IMR-90 (cell line): ENCODE data around the gene SMIM44. TPM values are rescaled to one million over a fixed set of nuclear protein-coding genes. Genes with fewer than 3 reads are reported as not detected.

Experiments
- ATAC-seq: fragments of 200-7000 bp; cut with Tn5 transposase; 2 replicates; pipeline ENCODE4 v1.9.1; 2020; ENCODE audit warnings: low read depth, mild to moderate bottlenecking, moderate library complexity
- BruUV-seq: library from RNA; stranded (reverse); fragments of 400-500 nt; replicated peaks from 2 replicates; lab custom pipeline; 2021; lab: Mats Ljungman, UMichigan
- CTCF ChIA-PET: fragments of 300-600 bp; formaldehyde crosslinking; extraction: SDS; loops from one replicate; lab custom pipeline; 2021; ENCODE audit warnings: antibody characterized with exemption; lab: Yijun Ruan, JAX
- POLR2A ChIA-PET: fragments of 300-600 bp; sonication (Branson Sonifier 250); formaldehyde crosslinking; loops from one replicate; lab custom pipeline; 2022; ENCODE audit warnings: antibody characterized with exemption; ENCODE audit not compliant: unreplicated experiment; lab: Charles Lee
- DNase-seq: peaks from one replicate; pipeline ENCODE4 v3.0.0; 2013
- H2AFZ ChIP-seq: replicated peaks from 2 replicates; pipeline ENCODE3; 2013; ENCODE audit warnings: low read length, mild to moderate bottlenecking; ENCODE audit not compliant: poor library complexity
- H2AK5ac ChIP-seq: 2 replicates; pipeline ENCODE4 v1.6.1; 2013; ENCODE audit warnings: low read depth, low read length, inconsistent platforms
- H2AK9ac ChIP-seq: replicated peaks from 2 replicates; pipeline ENCODE3; 2013; ENCODE audit warnings: mild to moderate bottlenecking, low read depth, low read length, moderate library complexity; ENCODE audit not compliant: poor library complexity
- H2BK120ac ChIP-seq: 2 replicates; pipeline ENCODE4 v1.6.1; 2013; ENCODE audit warnings: low read depth, low read length, inconsistent platforms
- H2BK15ac ChIP-seq: 3 replicates; pipeline ENCODE4 v1.6.1; 2013; ENCODE audit warnings: low read depth, low read length, inconsistent platforms
- H2BK20ac ChIP-seq: 2 replicates; pipeline ENCODE4 v1.6.1; 2013; ENCODE audit warnings: low read depth, mild to moderate bottlenecking, inconsistent platforms, low read length, moderate library complexity
- H2BK5ac ChIP-seq: 2 replicates; pipeline ENCODE4 v1.6.1; 2013; ENCODE audit warnings: mild to moderate bottlenecking, low read depth, low read length, inconsistent platforms; ENCODE audit not compliant: poor library complexity, severe bottlenecking
- H3K14ac ChIP-seq: replicated peaks from 2 replicates; pipeline ENCODE4 v1.6.1; 2013; ENCODE audit warnings: low read depth, low read length, inconsistent platforms
- H3K18ac ChIP-seq: 2 replicates; pipeline ENCODE4 v1.6.1; 2013; ENCODE audit warnings: low read depth, low read length, control low read depth
- H3K23ac ChIP-seq: 2 replicates; pipeline ENCODE4 v1.6.1; 2013; ENCODE audit warnings: low read depth, low read length, inconsistent platforms
- H3K27ac ChIP-seq: 2 replicates; pipeline ENCODE4 v1.5.1; 2013; ENCODE audit warnings: mild to moderate bottlenecking, control low read depth, low read length; ENCODE audit not compliant: insufficient read depth
- H3K27me3 ChIP-seq: 2 replicates; pipeline ENCODE4 v1.6.1; 2013; ENCODE audit warnings: low read length; ENCODE audit not compliant: control insufficient read depth, insufficient read depth
- H3K36me3 ChIP-seq: 2 replicates; pipeline ENCODE4 v1.6.1; 2013; ENCODE audit warnings: low read length, mixed read lengths; ENCODE audit not compliant: control insufficient read depth, insufficient read depth
- H3K4ac ChIP-seq: 2 replicates; pipeline ENCODE4 v1.6.1; 2013; ENCODE audit warnings: low read depth, low read length, inconsistent platforms
- H3K4me1 ChIP-seq: 2 replicates; pipeline ENCODE4 v1.6.1; 2013; ENCODE audit warnings: low read length, mixed read lengths; ENCODE audit not compliant: control insufficient read depth, insufficient read depth
- H3K4me2 ChIP-seq: 2 replicates; pipeline ENCODE4 v1.6.1; 2013; ENCODE audit warnings: low read depth, mild to moderate bottlenecking, control low read depth, low read length, moderate library complexity
- H3K4me3 ChIP-seq: 2 replicates; pipeline ENCODE4 v1.5.1; 2013; ENCODE audit warnings: low read depth, mild to moderate bottlenecking, control low read depth, low read length, moderate library complexity; ENCODE audit not compliant: insufficient read depth
- H3K56ac ChIP-seq: 2 replicates; pipeline ENCODE4 v1.6.1; 2013; ENCODE audit warnings: low read length, inconsistent platforms; ENCODE audit not compliant: insufficient read depth; ENCODE audit errors: extremely low read depth
- H3K79me1 ChIP-seq, 2 experiments: 2 replicates each; pipeline ENCODE4 v1.6.1; 2013; ENCODE audit warnings: low read length in 2 of 2, inconsistent platforms in 1 of 2, low read depth in 1 of 2
- H3K9ac ChIP-seq: 2 replicates; pipeline ENCODE4 v1.6.1; 2013; ENCODE audit warnings: low read depth, low read length, control low read depth
- H3K9me1 ChIP-seq: 2 replicates; pipeline ENCODE4 v1.6.1; 2013; ENCODE audit warnings: low read length, inconsistent platforms; ENCODE audit not compliant: insufficient read depth
- H3K9me3 ChIP-seq: 2 replicates; pipeline ENCODE4 v1.6.1; 2013; ENCODE audit warnings: low read length; ENCODE audit not compliant: control insufficient read depth, insufficient read depth
- H4K20me1 ChIP-seq: 2 replicates; pipeline ENCODE4 v1.6.1; 2013; ENCODE audit warnings: low read length, inconsistent platforms; ENCODE audit not compliant: insufficient read depth
- H4K5ac ChIP-seq: 2 replicates; pipeline ENCODE4 v1.6.1; 2013; ENCODE audit warnings: mild to moderate bottlenecking, low read depth, low read length, control low read depth
- H4K8ac ChIP-seq, 2 experiments: 2 replicates each; pipeline ENCODE4 v1.6.1; 2013; ENCODE audit warnings: low read depth in 2 of 2, low read length in 2 of 2, control low read depth in 1 of 2, inconsistent platforms in 1 of 2
- H4K91ac ChIP-seq: 2 replicates; pipeline ENCODE4 v1.6.1; 2013; ENCODE audit warnings: low read depth, low read length, inconsistent platforms; ENCODE audit not compliant: insufficient read depth
- BHLHE40 ChIP-seq: fragments of 150-350 bp; IDR thresholded peaks from 2 replicates; pipeline ENCODE4 v1.6.1; 2016; ENCODE audit warnings: mild to moderate bottlenecking, low read depth, low read length
- SMC3 ChIP-seq: fragments of 150-350 bp; IDR thresholded peaks from 2 replicates; pipeline ENCODE4 v1.6.1; 2016; ENCODE audit warnings: low read depth, mild to moderate bottlenecking, antibody characterized with exemption, low read length, moderate library complexity
- WGBS, 2 experiments: methylation state at CpG; one replicate each; pipeline versions ENCODE4 v1.1.5 to v1.1.7; 2013; ENCODE audit warnings: missing lambda C conversion rate in 2 of 2; ENCODE audit not compliant: insufficient read length in 1 of 2; ENCODE audit errors: extremely low coverage in 2 of 2; 5-methylcytosine and 5-hydroxymethylcytosine counted together
- dilution Hi-C: fragments of 300-500 bp; cut with HindIII; formaldehyde crosslinking; loops from one replicate; pipeline ENCODE4 v1.14.3; 2018; ENCODE audit warnings: low sequenced_read_pairs; ENCODE audit not compliant: unreplicated experiment
- in situ Hi-C: fragments of 300-500 bp; cut with MboI; formaldehyde crosslinking; loops from 3 replicates; pipeline ENCODE4 v1.14.3; 2019; ENCODE audit warnings: low sequenced_read_pairs, inconsistent platforms, mixed read lengths
- intact Hi-C: fragments of 100-400 bp; cut with micrococcal nuclease; formaldehyde crosslinking; loops from 2 replicates; pipeline ENCODE4 v1.10.0; 2022
- polyA plus RNA-seq, 3 experiments: library from polyadenylated mRNA; depleted of rRNA; stranded (reverse); fragments of >200 nt; gene quantifications; 2 replicates each; pipeline ENCODE4 v1.2.3, GENCODE V29; 2012; ENCODE audit warnings: low replicate concordance in 1 of 3
- total RNA-seq: library from RNA; depleted of rRNA; stranded (reverse); fragments of >200 nt; gene quantifications from 2 replicates; pipeline ENCODE4 v1.2.3, GENCODE V29; 2012

The SMIM44 gene
- total and polyA plus RNA-seq, 2 of the 4 experiments (the other 2 are of a cell fraction) = not detected

- no peak for DNase-seq
- no peak overlapping the region for H3K14ac ChIP-seq
- in situ Hi-C loops = no loop called here
Measured at GRCh38 chr19:3468211-3468610, 15.0 kb downstream of the SMIM44 start.

More at GRCh38 chr19:3468211-3468610, 15.0 kb downstream of the SMIM44 start:
- H4K5ac ChIP-seq = no peak overlapping the region
- H3K56ac ChIP-seq = no peak overlapping the region
- H3K27me3 ChIP-seq = no peaks in the 10 kb centered on the region
- no peak overlapping the region for H3K4me3 ChIP-seq
- WGBS, 2 experiments = no CpG with 5 or more reads among the region's 3 CpGs
- peaks cover 0 to 26% of the 10 kb centered on the region in 2 experiments; a peak in 3 of 4 replicates for H3K79me1 ChIP-seq
- dilution Hi-C loops = no loop called here
- H2BK120ac ChIP-seq = no peak overlapping the region
- H2AFZ ChIP-seq = no peak overlapping the region
- H3K23ac ChIP-seq = no peak overlapping the region
- TF ChIP-seq SMC3 = no peak
- no peak for TF ChIP-seq BHLHE40
- no peak overlapping the region for H3K9ac ChIP-seq
- H2BK20ac ChIP-seq = no peak overlapping the region
- no peak overlapping the region for H3K4me2 ChIP-seq
- H4K8ac ChIP-seq = no peak overlapping the region
- no peak overlapping the region for H3K27ac ChIP-seq
- no peaks in the 10 kb centered on the region for H3K9me1 ChIP-seq
- H3K36me3 ChIP-seq = peaks cover 11% of the 10 kb centered on the region
- no peak for ATAC-seq
- no peak overlapping the region for H3K18ac ChIP-seq
- H4K20me1 ChIP-seq = peaks cover 17% of the 10 kb centered on the region
- intact Hi-C loops = no loop called here
- BruUV-seq = no TSS peak
- H3K4me1 ChIP-seq = no peaks in the 10 kb centered on the region
- H4K91ac ChIP-seq = no peak overlapping the region
- ChIA-PET POLR2A (no interaction called here), CTCF (no interaction called here)
- H3K4ac ChIP-seq = no peak overlapping the region
- H2AK5ac ChIP-seq = no peak overlapping the region
- no peak overlapping the region for H2BK15ac ChIP-seq
- no peak overlapping the region for H2BK5ac ChIP-seq
- H3K9me3 ChIP-seq = no peaks in the 10 kb centered on the region
- no peak overlapping the region for H2AK9ac ChIP-seq
